ENCODE results near the gene CHRD. TPM values are rescaled to one million over a fixed set of nuclear protein-coding genes. Genes with fewer than 3 reads are reported as not detected.

Gene CHRD
- total RNA-seq, 1 donor from 2014 or later = 27.0 TPM

DNA sequence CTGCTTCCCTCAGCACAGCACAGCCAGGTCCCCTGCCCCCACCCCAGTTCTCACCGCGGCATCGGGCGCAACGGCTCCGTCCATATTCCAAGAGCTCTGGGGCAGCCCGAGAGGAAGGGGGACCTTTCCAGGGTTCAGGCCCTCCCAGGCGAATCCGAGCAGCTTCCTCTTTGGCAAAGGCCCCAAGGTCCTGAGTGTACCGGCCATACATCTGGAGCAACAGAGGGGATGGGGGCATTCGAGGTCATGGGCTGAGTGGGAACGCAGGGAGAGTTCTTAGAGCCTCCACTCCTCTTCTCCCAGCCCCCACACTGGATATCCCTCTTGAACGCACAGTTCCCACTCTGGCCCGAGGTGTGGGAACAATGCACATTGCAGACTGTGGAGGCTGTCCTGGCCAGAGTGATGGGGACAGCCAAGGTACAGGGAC is 20.9 kb upstream of the CHRD start:
- DNase-seq (ENCODE audit: low spot score) (no peak), ATAC-seq (no peak)
- intact Hi-C loops (cut with DNase I) = no loop called here

DNA sequence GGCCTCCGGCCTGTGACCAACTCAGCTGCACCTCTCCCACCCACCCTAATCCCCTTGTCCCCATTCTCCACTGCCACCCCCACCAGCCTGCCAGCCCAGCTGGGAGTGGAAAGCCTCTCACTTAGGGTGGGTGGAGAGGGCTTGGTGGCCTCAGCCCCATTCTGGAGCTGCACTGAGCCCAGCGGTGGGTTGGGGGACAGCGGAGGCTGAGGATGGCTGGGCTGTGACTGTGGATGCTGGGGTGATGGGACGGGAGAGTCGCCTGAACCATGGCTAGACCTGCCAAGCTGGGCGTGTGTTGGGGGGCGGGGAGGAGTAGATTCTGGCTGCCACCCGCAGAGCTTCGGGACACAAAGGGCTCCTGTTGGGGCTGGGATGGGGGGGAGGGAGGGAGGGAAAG is 20.2 kb upstream of the CHRD start:
- DNase-seq (ENCODE audit: low spot score) = no peak
- intact Hi-C loops (cut with DNase I) = no loop called here
- ATAC-seq = no peak

DNA sequence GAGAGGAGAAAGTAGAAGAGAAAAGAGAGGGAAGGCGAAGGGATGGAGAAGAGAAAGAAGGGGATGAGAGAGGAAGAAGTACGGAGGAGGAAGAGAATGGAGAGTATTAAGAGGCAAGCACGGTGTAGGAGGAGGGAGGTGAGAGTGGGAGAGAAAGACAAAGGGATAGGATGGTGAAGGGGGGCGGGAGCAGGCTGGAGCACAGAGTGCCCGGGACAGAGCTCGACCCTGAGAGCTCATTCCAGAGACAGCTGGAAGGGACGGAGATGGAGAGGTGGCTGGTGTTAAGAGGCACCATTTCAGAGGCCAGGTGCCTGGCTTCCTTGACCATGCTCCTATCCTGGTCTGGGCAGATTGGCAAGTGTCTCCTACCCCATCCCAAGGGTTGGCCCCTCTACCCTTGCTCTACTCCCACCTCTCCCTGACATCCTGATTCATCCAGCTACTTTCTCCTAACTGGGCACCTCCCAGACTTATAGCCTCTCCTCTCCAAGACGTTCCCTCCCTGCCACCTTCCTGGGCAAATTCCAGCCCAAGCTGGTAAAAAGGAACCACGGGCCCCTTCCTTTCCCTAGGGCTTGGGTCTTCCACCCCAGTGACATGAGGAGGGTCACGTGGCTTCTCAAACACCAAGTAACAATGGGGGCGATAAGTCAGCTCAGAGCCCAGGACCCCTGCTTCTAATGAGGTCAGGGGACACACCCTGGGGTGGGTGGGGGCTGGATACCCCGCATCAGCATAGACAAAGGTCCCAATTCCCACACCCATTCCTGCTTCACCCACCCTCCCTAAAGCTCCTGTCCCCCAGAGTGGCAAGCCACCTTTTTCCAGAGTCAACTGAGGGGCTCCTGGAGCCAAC is 19.6 kb upstream of the CHRD start:
- no peak for DNase-seq (ENCODE audit: low spot score)
- intact Hi-C loops (cut with DNase I) = no loop called here
- ATAC-seq = no peak

DNA sequence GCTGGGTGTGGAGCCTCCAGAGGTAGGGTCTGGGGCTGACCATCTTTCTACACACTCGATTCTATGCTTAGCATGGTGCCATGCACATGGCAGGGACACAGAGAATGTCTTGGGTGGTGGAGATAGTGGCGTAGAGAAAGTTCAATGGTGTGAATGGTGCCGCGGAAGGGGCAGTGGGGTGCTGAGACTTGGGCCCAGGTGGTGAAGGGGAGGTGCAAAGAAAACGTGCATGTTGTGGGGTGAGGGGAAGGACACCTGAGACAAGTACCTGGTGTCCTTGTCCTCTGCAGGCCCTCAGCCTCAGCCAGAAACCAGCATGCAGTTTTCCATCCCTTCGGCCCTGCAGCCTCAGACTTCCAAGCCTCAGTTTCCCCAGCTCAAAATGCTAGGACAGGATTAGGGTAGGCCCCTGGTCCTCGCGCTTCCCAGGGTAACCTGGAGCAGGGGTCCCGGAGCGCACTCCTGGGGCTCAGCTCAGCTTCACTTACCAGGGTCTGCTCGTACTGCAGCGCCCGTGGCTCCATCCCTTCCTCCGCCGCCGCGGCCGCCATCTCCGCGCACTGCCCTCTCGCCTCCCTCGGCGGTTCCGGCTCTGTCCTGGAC is 18.8 kb upstream of the CHRD start:
- intact Hi-C loops (cut with DNase I) = no loop called here
- no peak for DNase-seq (ENCODE audit: low spot score)
- ATAC-seq = no peak

DNA sequence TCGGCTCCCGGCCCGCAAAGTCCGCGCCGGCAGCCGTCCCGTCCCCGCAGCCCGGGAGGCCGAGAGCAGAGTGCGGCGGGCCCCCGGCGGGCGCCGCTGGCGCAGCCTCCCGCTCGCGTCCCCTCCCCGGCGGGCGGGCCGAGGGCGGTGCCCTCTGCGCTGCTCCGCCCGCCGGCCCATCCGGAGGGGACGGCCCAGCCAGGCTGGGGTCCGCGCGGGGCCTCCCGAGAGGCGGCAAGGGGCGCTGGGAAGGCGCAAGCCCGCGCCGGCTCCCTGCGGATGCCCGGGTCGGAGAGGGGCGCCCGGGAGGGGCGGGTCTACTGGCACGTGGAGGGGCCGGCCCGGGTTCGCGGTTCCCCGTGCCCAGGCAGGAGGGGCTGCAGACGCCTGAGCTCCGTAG is 18.3 kb upstream of the CHRD start, which contains the start of the genes CLCN2 and POLR2H:
CLCN2 (minus strand) TSS at position 74 of the 400 bp plus-strand sequence. CDS start 126 bp downstream, outside the sequence.
POLR2H (plus strand) TSS at position 179 of the 400 bp plus-strand sequence. CDS start 1,783 bp downstream, outside the sequence.
- intact Hi-C loops (cut with DNase I) = no loop called here
- no peak for DNase-seq (ENCODE audit: low spot score)
- peak; percentile 31 for ATAC-seq

DNA sequence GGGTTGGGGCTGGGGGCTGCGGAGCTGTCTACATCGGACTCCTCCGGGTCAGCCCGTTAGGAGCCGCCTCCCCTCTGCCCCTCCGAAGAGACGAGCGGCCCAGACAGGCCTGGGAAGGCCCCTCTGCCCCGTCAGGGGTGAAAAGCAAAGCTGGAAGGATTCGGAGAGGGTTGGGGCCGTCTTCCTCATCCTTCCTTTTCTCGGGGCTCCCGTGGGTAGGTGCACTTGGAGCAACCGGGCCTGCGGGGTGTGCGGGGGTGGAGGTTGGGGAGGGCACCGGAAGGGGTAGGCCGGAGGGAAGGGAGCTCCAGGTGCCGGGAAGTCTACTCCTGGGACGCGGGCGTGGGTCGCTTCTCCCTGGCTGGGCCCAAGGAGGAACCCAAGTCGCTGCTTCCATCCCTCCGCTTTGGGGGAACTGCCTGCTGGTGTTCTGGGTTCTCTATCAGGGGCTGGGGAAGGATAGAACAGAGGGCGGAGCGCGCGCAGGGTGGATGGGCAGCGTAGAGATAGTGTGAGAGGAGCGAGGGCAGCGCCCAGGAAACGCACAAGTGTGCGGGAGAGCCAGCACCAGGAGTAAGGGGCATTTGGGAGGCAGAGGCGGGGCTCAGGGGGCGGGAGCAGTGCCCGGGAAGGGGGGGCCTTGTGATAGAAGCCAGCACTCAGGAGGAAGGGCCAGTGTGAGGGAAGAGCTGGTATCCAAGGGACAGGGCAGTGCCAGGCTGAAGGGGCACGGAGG is 17.8 kb upstream of the CHRD start:
- DNase-seq (ENCODE audit: low spot score) (no peak), ATAC-seq (peak; percentile 62)
- intact Hi-C loops (cut with DNase I) = no loop called here

DNA sequence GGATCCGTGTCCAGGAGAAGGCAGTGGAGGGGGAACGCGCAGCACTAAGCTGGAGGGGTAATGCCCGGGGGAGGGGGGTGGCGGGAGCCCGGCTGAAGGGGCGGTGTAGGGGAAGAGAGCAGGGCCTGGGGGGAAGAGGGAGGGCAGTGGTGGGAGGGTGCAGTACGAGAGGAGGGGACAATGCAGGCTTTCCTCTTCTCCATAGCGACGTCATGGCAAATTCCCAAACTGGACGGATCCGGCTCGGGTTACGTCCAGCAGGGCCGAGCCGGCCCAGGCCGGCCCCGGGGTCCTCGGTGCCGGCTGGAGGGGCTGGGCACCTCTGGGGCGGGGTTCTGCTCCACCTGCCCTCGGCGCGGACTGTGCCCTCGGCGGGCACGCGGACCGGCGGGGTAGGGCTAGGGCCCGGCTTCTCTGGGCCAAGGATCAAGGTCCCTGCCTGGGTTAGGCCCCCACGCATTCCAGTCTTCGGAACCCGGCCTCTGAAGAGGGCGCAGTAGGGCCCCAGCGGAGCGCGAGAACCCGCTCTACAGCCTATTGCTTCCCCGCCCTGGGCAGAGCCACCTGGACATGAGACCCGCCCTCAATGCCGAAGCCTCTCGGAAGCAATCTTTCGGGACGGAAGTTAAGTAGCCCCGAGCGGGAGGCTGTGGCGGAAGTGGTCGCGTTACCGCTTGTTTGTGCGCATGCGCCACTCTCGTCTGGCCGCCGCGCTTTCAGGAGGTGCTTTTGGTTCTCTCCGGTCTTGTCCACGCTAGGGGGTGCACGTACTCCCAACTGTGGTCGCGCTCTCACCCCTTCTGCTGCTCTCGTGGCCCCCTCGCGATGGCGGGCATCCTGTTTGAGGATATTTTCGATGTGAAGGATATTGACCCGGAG is 16.9 kb upstream of the CHRD start:
- ATAC-seq = peak; percentile 86
- intact Hi-C loops (cut with DNase I) = no loop called here
- DNase-seq (ENCODE audit: low spot score) = peak; percentile 98

DNA sequence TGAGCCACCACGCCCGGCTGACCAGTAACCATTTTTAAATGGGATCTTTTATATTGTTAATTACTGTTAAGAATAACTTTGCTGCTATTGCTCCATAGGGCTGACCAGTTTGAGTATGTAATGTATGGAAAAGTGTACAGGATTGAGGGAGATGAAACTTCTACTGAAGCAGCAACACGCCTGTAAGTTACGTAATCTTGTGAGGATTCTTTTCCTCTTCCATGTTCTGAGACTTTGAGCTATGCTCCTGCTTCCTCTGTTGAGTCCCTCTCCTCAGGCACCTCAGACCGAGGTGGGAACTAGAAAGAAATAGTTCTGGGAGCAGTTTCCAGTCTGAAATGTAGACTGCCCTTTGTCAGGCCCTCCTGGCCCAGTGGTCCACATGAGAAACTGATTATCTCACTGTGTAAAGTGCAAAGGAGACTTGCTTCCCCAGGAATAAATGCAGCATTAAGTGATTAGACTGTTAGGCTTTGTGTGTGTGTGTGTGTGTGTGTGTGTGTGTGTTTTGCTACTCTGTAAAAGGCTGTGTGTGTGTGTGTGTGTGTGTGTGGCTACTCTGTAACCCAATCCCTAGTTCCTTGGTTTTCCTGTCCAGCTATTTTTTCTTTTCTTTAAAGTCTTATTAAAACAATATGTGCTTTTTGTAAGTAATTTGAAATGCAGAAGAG is 13.1 kb upstream of the CHRD start:
- ATAC-seq = no peak
- intact Hi-C loops (cut with DNase I) = no loop called here
- DNase-seq (ENCODE audit: low spot score) = no peak

DNA sequence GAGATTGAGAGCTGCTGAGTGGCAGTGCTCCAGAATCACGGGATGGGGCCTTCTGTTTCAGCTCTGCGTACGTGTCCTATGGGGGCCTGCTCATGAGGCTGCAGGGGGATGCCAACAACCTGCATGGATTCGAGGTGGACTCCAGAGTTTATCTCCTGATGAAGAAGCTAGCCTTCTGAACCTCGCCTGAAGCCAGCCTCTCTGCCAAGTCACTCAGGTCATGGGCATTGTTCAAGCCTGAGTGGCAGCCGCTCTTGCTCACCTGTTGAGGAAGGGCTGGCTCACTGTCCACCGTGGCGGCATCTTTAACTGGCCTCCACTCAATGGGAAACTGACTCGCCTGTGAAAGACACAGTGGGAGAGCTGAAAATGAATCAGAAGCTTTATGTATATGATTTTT is 11.7 kb upstream of the CHRD start:
- DNase-seq (ENCODE audit: low spot score) (no peak), ATAC-seq (no peak)
- intact Hi-C loops (cut with DNase I) = no loop called here

DNA sequence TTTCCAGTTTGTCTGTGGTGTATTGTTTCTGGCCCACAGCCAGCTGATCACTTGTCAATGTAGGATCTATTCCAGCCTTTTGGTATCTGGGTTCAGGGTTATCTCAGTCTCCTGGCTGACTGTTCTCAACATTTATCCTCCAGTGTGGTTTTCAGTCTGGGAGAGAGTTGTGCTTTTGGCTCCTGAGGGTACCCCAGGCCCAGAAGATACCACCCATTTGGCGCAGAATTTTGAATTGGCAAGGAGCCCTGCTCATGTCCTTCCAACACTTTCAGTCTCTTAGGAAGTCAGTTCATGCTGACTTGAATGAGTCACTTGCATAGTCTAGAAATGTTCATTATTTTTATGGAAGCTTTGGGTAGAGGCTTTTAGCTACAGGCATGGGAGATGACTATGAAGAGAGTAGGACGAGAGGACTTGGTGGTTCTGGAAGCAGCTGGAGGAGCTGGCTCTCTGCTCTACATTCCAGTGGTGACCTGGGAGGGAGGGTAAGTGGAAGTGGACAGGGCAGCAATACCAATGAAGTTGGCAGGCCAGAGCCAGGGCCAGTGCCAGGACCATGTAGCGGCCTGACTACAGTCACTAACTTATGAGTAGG is 11.2 kb upstream of the CHRD start:
- intact Hi-C loops (cut with DNase I) = no loop called here
- ATAC-seq = peak; percentile 25
- no peak for DNase-seq (ENCODE audit: low spot score)

DNA sequence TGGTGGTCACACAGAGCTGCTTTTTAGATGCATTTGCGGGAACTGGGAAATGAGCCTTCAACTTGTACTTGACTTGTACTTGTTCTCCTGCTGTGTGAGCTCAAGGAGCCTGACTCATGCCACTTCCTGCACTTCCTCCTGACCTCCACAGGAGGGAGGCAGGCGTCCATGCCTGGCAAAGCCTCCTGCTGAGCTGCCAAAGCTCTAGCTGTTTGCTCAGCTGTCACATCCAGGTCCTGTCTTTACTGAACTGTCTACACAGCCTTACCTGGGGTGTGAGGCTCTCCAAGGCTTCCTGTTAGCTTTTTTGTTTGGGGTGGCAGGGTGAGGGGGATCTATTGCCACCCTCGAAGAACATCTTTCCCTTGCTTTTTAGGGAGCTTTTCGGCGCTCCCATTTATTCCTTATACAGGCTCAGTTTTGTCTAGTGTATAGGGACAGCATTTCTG is 8.3 kb upstream of the CHRD start:
- DNase-seq (ENCODE audit: low spot score) = peak; percentile 82
- intact Hi-C loops (cut with DNase I) = loop anchor here (10.0 kb wide), 2 partner anchors 143 to 173 kb away; no protein-coding TSS in a partner anchor
- peak; percentile 90 for ATAC-seq

DNA sequence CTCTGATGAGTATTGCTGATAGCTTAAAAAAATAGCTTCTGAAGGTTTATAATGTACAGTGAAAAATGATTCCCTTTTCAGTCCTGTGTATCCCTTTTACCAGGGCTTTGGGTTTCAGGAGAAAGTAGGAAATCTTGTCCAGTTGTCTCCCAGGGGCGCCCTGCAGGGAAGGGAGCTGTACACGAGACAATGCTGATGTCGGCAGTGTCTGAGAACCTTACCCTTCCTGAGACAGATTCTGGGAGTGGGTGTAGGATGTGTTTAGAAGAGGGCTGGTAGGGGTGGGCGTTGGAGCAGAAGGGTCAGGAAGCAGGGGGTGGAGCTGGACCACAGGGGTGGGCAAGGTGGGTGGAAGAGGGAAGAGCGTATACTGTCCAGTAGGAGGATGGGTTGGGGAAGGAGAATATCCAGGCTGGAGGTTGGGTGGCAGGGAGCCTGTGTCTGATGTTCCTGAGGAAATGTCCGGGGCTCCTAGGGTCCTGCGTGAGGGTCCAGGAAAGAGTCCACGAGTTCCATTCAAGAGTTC is 7.5 kb upstream of the CHRD start:
- ATAC-seq (no peak), DNase-seq (ENCODE audit: low spot score) (no peak)
- intact Hi-C loops (cut with DNase I) = loop anchor here (10.0 kb wide), 2 partner anchors 142 to 172 kb away; no protein-coding TSS in a partner anchor

DNA sequence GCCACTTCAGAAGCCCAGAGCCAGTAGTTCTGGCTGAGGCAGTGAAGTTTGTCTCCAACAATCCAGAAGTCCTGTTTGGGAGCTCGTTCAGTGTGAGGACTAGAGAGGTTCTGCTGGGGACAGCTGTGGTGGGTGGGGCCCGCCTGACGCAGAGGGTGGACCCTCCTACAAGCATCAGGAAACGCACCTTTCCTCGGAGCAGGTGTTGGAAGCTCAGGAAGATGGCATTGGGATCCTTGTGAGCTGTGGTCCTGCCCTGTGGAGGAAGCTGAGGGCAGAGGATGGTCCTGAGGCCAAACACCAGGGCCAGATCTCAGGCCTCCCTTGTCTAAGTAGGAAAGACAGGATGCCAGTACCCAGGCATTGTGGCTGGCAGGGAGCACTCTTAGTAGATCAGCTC is 6.9 kb upstream of the CHRD start:
- no peak for DNase-seq (ENCODE audit: low spot score)
- no peak for ATAC-seq
- intact Hi-C loops (cut with DNase I) = loop anchor here (10.0 kb wide), 2 partner anchors 142 to 172 kb away; no protein-coding TSS in a partner anchor

DNA sequence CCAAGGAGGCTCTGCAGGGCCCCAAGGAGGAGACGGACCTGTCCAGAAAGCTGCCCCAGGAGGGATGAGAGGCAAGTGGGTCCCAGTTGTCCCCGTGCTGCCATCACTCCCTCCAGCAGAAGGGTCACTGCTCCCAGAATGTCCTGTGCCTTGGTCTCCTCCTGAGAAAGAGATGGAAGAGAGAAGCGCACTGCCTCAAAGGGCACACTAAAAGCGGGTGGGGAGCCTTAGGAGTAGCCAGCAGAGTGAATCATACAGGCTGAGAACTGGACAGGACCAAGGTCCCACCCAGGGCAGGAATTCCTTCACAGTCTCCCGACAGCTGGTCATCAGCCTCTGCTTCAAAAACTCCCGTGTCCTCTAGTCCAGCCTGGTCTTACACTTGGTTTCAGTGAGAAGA is 6.4 kb upstream of the CHRD start:
- intact Hi-C loops (cut with DNase I) = loop anchor here (10.0 kb wide), 2 partner anchors 141 to 171 kb away; no protein-coding TSS in a partner anchor
- DNase-seq (ENCODE audit: low spot score) (no peak), ATAC-seq (peak; percentile 47)

DNA sequence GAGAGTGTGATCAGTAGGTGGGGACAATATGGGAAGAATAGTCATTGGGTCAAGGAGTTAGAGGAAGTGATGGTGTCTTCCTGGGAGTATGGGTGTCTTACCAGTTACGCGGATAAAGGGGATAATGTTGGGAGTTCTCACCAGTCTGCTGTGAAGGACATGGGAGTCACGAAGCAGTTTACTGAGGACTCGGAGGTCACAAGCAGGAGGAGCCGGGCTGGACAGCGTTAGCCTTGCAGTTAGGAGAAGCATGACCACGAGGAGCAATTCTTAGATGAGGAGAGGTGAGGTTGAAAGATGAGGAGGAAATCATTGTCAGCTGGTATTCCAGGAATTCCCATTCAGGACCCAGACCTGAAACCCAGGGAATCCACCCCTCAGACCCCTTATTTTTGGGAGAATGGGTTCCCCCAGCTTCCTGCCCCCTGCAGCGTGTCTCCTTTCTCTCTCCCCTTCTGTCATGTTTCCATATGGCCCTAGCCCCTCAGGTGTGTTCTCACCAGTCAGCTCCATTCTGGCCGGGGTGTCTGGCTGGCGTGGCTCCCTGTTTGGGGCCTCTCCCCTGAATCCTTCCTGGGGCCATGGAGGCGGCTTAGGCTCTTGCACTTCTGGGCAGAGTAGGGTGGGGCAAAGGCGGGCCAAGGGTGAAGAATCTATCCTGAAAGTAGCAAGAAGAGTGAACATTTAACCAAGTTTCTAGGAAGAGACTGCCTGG is 4.0 kb upstream of the CHRD start:
- DNase-seq (ENCODE audit: low spot score) (no peak), ATAC-seq (no peak)
- intact Hi-C loops (cut with DNase I) = loop anchor here (5.0 to 10.0 kb wide), 3 partner anchors 139 to 401 kb away; no protein-coding TSS in a partner anchor

DNA sequence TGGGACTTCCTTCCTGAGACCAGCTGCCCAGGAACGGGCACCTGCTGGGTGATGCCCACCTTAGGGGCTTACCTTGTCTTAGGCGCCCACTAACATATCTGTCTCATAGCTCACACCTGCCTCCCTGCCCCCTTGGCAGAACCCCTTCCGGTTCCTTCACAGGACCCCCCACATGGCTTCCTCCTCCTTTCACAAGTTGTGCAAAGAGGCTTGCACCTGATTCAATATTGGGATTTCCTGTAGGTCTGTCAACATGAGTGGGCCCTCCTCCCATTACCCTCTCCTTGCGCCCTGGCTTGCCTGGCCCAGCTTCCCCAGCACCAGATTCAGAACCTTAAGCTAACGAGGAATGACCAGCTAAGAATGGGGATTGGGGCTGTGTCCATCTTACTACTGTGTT is 2.5 kb upstream of the CHRD start:
- intact Hi-C loops (cut with DNase I) = loop anchor here (5.0 to 10.0 kb wide), 3 partner anchors 137 to 400 kb away; no protein-coding TSS in a partner anchor
- no peak for DNase-seq (ENCODE audit: low spot score)
- no peak for ATAC-seq

All from sciatic nerve (tissue), 2 donors.